A549 (cell line): ENCODE measurements around the gene RCBTB2. TPM values are rescaled to one million over a fixed set of nuclear protein-coding genes. Genes with fewer than 3 reads are reported as not detected.

ENCODE experiments used
- ATAC-seq, 2 experiments: fragments of 200-7000 bp in 1 of 2; fragments of >200 bp in 1 of 2; cut with Nextera tagmentation in 1 of 2; cut with Tn5 transposase in 1 of 2; 3 replicates each; pipeline versions ENCODE4 v1.8.0 to v1.9.1; 2018 to 2020; ENCODE audit warnings: mild to moderate bottlenecking in 1 of 2, moderate library complexity in 1 of 2
- CTCF ChIA-PET: fragments of 300-600 bp; sonication (Branson Sonifier 250); formaldehyde crosslinking; extraction: SDS; loops from one replicate; lab custom pipeline; 2021; ENCODE audit warnings: antibody characterized with exemption, inconsistent platforms; lab: Yijun Ruan, JAX
- POLR2A ChIA-PET: fragments of 350-600 bp; formaldehyde crosslinking; extraction: SDS; loops from one replicate; lab custom pipeline; 2021; ENCODE audit warnings: antibody characterized with exemption, inconsistent platforms; lab: Yijun Ruan, JAX
- DNase-seq, 2 experiments: peaks; one replicate each; pipeline versions ENCODE4 v3.0.0 to v3.0.0-alpha.2; 2011 to 2016; ENCODE audit warnings: low read depth in 1 of 2, low spot score in 1 of 2
- FAIRE-seq: peaks from 2 replicates; lab custom pipeline; 2011; peaks lifted over from hg19 to GRCh38; lab: Jason Lieb, UNC
- H3K27ac ChIP-seq, 2 experiments: fragments of >200 bp; sonication (Bioruptor Twin); formaldehyde crosslinking; 3 replicates each; pipeline ENCODE4 v1.5.1; 2016 to 2017
- H3K4me1 ChIP-seq: fragments of >200 bp; sonication (Bioruptor Twin); formaldehyde crosslinking; 3 replicates; pipeline ENCODE4 v1.6.1; 2016
- H3K4me2 ChIP-seq: fragments of >200 bp; sonication (Bioruptor Twin); formaldehyde crosslinking; 3 replicates; pipeline ENCODE4 v1.6.1; 2016
- H3K4me3 ChIP-seq: fragments of >200 bp; sonication (Bioruptor Twin); formaldehyde crosslinking; 3 replicates; pipeline ENCODE4 v1.5.1; 2016
- H3K9me3 ChIP-seq: fragments of >200 bp; sonication (Bioruptor Twin); formaldehyde crosslinking; 3 replicates; pipeline ENCODE4 v1.6.1; 2016
- BHLHE40 ChIP-seq: IDR thresholded peaks from 2 replicates; pipeline ENCODE4 v1.6.1; 2012; ENCODE audit warnings: low read depth, low read length, inconsistent platforms
- CEBPB ChIP-seq, 2 experiments: fragments of >200 bp in 1 of 2; sonication (Bioruptor Twin) in 1 of 2; formaldehyde crosslinking in 1 of 2; IDR thresholded peaks; 2 replicates each; pipeline ENCODE4 v1.6.1; 2012 to 2016
- CHD2 ChIP-seq: fragments of 150-350 bp; IDR thresholded peaks from 2 replicates; pipeline ENCODE4 v1.6.1; 2014; ENCODE audit warnings: low read length; ENCODE audit not compliant: partially characterized antibody
- ESRRA ChIP-seq: fragments of 150-350 bp; IDR thresholded peaks from 2 replicates; pipeline ENCODE4 v1.6.1; 2014; ENCODE audit warnings: mild to moderate bottlenecking, low read length, borderline replicate concordance
- FOSL2 ChIP-seq, 2 experiments: fragments of 450-650 bp in 1 of 2; fragments of >200 bp in 1 of 2; sonication (Bioruptor Twin) in 1 of 2; formaldehyde crosslinking; IDR thresholded peaks; 2 replicates each; pipeline versions ENCODE4 v1.5.0 to v1.6.1; 2016 to 2020; ENCODE audit warnings: mild to moderate bottlenecking in 1 of 2, moderate library complexity in 1 of 2
- GATA3 ChIP-seq: IDR thresholded peaks from 2 replicates; pipeline ENCODE4 v1.6.1; 2012; ENCODE audit warnings: borderline replicate concordance
- HOXA7 ChIP-seq: fragments of 250-450 bp; sonication (Bioruptor Pico); IDR thresholded peaks from 2 replicates; pipeline ENCODE4 v1.5.0; 2020; ENCODE audit warnings: mild to moderate bottlenecking, moderate library complexity
- HOXB5 ChIP-seq: fragments of 250-450 bp; sonication (Bioruptor Pico); IDR thresholded peaks from 2 replicates; pipeline ENCODE4 v1.5.0; 2020; ENCODE audit warnings: mild to moderate bottlenecking, moderate library complexity
- JUN ChIP-seq, 2 experiments: fragments of >200 bp; sonication (Bioruptor Twin); formaldehyde crosslinking; IDR thresholded peaks; 2 replicates in 1 of 2; 3 replicates in 1 of 2; pipeline ENCODE4 v1.6.1; 2016 to 2017
- MAFK ChIP-seq: fragments of 450-650 bp; IDR thresholded peaks from 2 replicates; pipeline ENCODE4 v1.6.1; 2014; ENCODE audit not compliant: partially characterized antibody
- MAX ChIP-seq: IDR thresholded peaks from 2 replicates; pipeline ENCODE4 v1.6.1; 2012
- MYC ChIP-seq: IDR thresholded peaks from 2 replicates; pipeline ENCODE4 v1.6.1; 2012; ENCODE audit warnings: mild to moderate bottlenecking, inconsistent platforms, low read length, improper control_type of control experiment, borderline replicate concordance
- NFE2L2 ChIP-seq: fragments of 150-350 bp; conservative IDR thresholded peaks from 2 replicates; pipeline ENCODE4 v1.6.1; 2014; ENCODE audit warnings: low read length
- NPAS2 ChIP-seq: fragments of 250-450 bp; sonication (Bioruptor Pico); IDR thresholded peaks from 2 replicates; pipeline ENCODE4 v1.8.0; 2022; ENCODE audit warnings: mild to moderate bottlenecking, moderate library complexity, borderline replicate concordance
- RCOR1 ChIP-seq: fragments of 150-350 bp; IDR thresholded peaks from 2 replicates; pipeline ENCODE4 v1.6.1; 2014; ENCODE audit warnings: antibody characterized with exemption, low read length, low read depth
- REST ChIP-seq: fragments of 200-600 bp; sonication (generic); IDR thresholded peaks from 2 replicates; pipeline ENCODE4 v1.6.1; 2016; ENCODE audit warnings: antibody characterized with exemption, mild to moderate bottlenecking, moderate library complexity
- RNF2 ChIP-seq: fragments of 200-600 bp; sonication (generic); IDR thresholded peaks from 2 replicates; pipeline ENCODE4 v1.6.1; 2016; ENCODE audit warnings: low read depth, mild to moderate bottlenecking, antibody characterized with exemption, moderate library complexity, borderline replicate concordance
- SREBF2 ChIP-seq: fragments of 450-650 bp; IDR thresholded peaks from 2 replicates; pipeline ENCODE4 v1.6.1; 2014; ENCODE audit warnings: mild to moderate bottlenecking, moderate library complexity
- TFCP2L1 ChIP-seq: fragments of 250-450 bp; sonication (Bioruptor Pico); IDR thresholded peaks from 2 replicates; pipeline ENCODE4 v1.5.0; 2021; ENCODE audit warnings: mild to moderate bottlenecking
- TP53 ChIP-seq: fragments of 250-450 bp; sonication (Bioruptor Pico); IDR thresholded peaks from 2 replicates; pipeline ENCODE4 v1.5.0; 2021; ENCODE audit warnings: mild to moderate bottlenecking, moderate library complexity
- USF2 ChIP-seq: fragments of 450-650 bp; IDR thresholded peaks from 2 replicates; pipeline ENCODE4 v1.6.1; 2014; ENCODE audit warnings: antibody characterized with exemption
- ZFP36 ChIP-seq: fragments of 450-650 bp; IDR thresholded peaks from 2 replicates; pipeline ENCODE4 v1.6.1; 2014; ENCODE audit warnings: borderline replicate concordance; ENCODE audit not compliant: partially characterized antibody
- ZNF302 ChIP-seq: fragments of 250-450 bp; sonication (Bioruptor Pico); IDR thresholded peaks from 2 replicates; pipeline ENCODE4 v1.9.0; 2021; ENCODE audit warnings: inconsistent platforms, mild to moderate bottlenecking, moderate library complexity
- WGBS: methylation state at CpG from one replicate; pipeline ENCODE4 v1.1.6; 2017; ENCODE audit errors: missing lambda C conversion rate; 5-methylcytosine and 5-hydroxymethylcytosine counted together
- polyA plus RNA-seq, 4 experiments: library from polyadenylated mRNA; depleted of rRNA in 3 of 4; stranded (reverse); fragments of >200 nt; fragmentation: RNase III in 1 of 4; extraction: RNeasy Plus Mini Kit Qiagen cat#74134 plus additional on column Dnase treatment in 1 of 4; gene quantifications; 2 replicates in 3 of 4; 3 replicates in 1 of 4; pipeline ENCODE4 v1.2.3, GENCODE V29; 2011 to 2017

RCBTB2 gene
- polyA plus RNA-seq, 2 of the 4 experiments (the other 2 are of a cell fraction) = 1.1 to 2.0 TPM

- no peaks in the 10 kb centered on the region for H3K9me3 ChIP-seq
- TF ChIP-seq NPAS2 (CRISPR knock-in tag) (no peak), ZFP36 (no peak), REST (no peak), SREBF2 (no peak)
- no peak overlapping the region for H3K4me2 ChIP-seq
- DNase-seq (no peak), ATAC-seq (no peak), FAIRE-seq (no peak)
- POLR2A ChIA-PET = no interaction called here
- H3K4me1 ChIP-seq = no peaks in the 10 kb centered on the region
- WGBS = 88% methylated on average over 16 of the region's 16 CpGs
- H3K27ac ChIP-seq = no peak overlapping the region
- H3K4me3 ChIP-seq = no peak overlapping the region
- CTCF ChIA-PET = no interaction called here
Measured at GRCh38 chr13:48492470-48493065, 40.3 kb downstream of the RCBTB2 start.

GRCh38 chr13:48492096-48492440 is 40.8 kb downstream of the RCBTB2 start:
- H3K27ac ChIP-seq = no peak overlapping the region
- no peak for FAIRE-seq
- TF ChIP-seq MYC = no peak
- TF ChIP-seq ESRRA = no peak
- TF ChIP-seq CEBPB (IDR thresholded peaks at IDR 0.05) = no peak
- no peak for TF ChIP-seq GATA3
- TF ChIP-seq, all 56 proteins: peak for 0
- 38% methylated on average over 1 of the region's 1 CpG for WGBS
- Histone ChIP-seq H3K4me1 (no peaks in the 10 kb centered on the region), H3K9me3 (no peaks in the 10 kb centered on the region), H3K4me3 (no peak overlapping the region), H3K4me2 (no peak overlapping the region)
- ChIA-PET CTCF (interaction anchor here (0.5 kb wide), 1 partner anchor 686 kb away, joined by 3 read pairs; no protein-coding TSS in a partner anchor), POLR2A (no interaction called here)
- ATAC-seq (no peak), DNase-seq (no peak)

- Histone ChIP-seq H3K4me2 (no peak overlapping the region), H3K4me1 (no peaks in the 10 kb centered on the region), H3K4me3 (no peak overlapping the region), H3K9me3 (no peaks in the 10 kb centered on the region), H3K27ac (no peak overlapping the region)
- ChIA-PET CTCF (interaction anchor here (0.5 kb wide), 1 partner anchor 685 kb away, joined by 3 read pairs; no protein-coding TSS in a partner anchor), POLR2A (no interaction called here)
- ATAC-seq (no peak), FAIRE-seq (no peak), DNase-seq (no peak)
- TF ChIP-seq TFCP2L1 (no peak), NFE2L2 (no peak), MAX (no peak), GATA3 (no peak), ZNF302 (CRISPR knock-in tag) (no peak), JUN (IDR thresholded peaks at IDR 0.05) (no peak), RNF2 (no peak), TP53 (CRISPR knock-in tag) (no peak), HOXA7 (CRISPR knock-in tag) (no peak), RCOR1 (no peak), CHD2 (no peak), HOXB5 (no peak), BHLHE40 (no peak), MAFK (no peak), USF2 (no peak), FOSL2 (IDR thresholded peaks at IDR 0.05) (no peak), FOSL2 (CRISPR knock-in tag; IDR thresholded peaks at IDR 0.05) (no peak)
Measured at GRCh38 chr13:48491423-48492095, 41.3 kb downstream of the RCBTB2 start.
